Middle frontal gyrus (tissue), 1 donor: ENCODE results near the gene TOR1A.
"Not testable (repeated sequence)": the region's sequence is repeated elsewhere in the genome, so short reads cannot be mapped to it uniquely, and the experiment has no call there.

Experiments
- DNase-seq: peaks from one replicate; pipeline ENCODE4 v3.0.0-alpha.2; 2015; ENCODE audit warnings: low spot score; ENCODE audit errors: extremely low spot score

TOR1A gene

GRCh38 chr9:129822898-129823541 is 916 bp downstream of the TOR1A start:
- DNase-seq, result no peak

- DNase-seq, result no peak
Observed at GRCh38 chr9:129816501-129817435, 7.2 kb downstream of the TOR1A start.

- no peak for DNase-seq
Observed at GRCh38 chr9:129815278-129815677, 8.7 kb downstream of the TOR1A start.

GRCh38 chr9:129814432-129815223 is 9.3 kb downstream of the TOR1A start:
- no peak for DNase-seq

- DNase-seq, result no peak
Observed at GRCh38 chr9:129813661-129814060, 10.3 kb downstream of the TOR1A start.

GRCh38 chr9:129812385-129812784 is 11.6 kb downstream of the TOR1A start:
- DNase-seq, result no peak

GRCh38 chr9:129811967-129812363 is 12.0 kb downstream of the TOR1A start:
- DNase-seq, result no peak

- DNase-seq, result no peak
Observed at GRCh38 chr9:129810788-129811187, 13.1 kb downstream of the TOR1A start.

- DNase-seq, result no peak
Observed at GRCh38 chr9:129810116-129810515, 13.8 kb downstream of the TOR1A start.

GRCh38 chr9:129809346-129809745 is 14.6 kb downstream of the TOR1A start:
- DNase-seq, result no peak

GRCh38 chr9:129806061-129806460 is 17.9 kb downstream of the TOR1A start:
- no peak for DNase-seq

GRCh38 chr9:129803676-129804060 is 20.3 kb downstream of the TOR1A start:
- no peak for DNase-seq

- peak; percentile 89 for DNase-seq
Observed at GRCh38 chr9:129802833-129803675, 20.9 kb downstream of the TOR1A start, which contains the start of gene TOR1B. TOR1B (plus strand) TSS chr9:129803184; CDS start chr9:129803213, 29 bp downstream.

- DNase-seq, result no peak
Observed at GRCh38 chr9:129801504-129801903, 22.4 kb downstream of the TOR1A start.

GRCh38 chr9:129798973-129799372 is 25.0 kb downstream of the TOR1A start:
- DNase-seq, result no peak

GRCh38 chr9:129796029-129796428 is 27.9 kb downstream of the TOR1A start:
- DNase-seq, result not testable (repeated sequence)

- DNase-seq, result no peak
Observed at GRCh38 chr9:129794549-129794948, 29.4 kb downstream of the TOR1A start.

- no peak for DNase-seq
Observed at GRCh38 chr9:129786481-129786880, 37.5 kb downstream of the TOR1A start.

GRCh38 chr9:129785866-129786265 is 38.1 kb downstream of the TOR1A start:
- DNase-seq, result no peak

GRCh38 chr9:129784970-129785369 is 39.0 kb downstream of the TOR1A start:
- DNase-seq, result not testable (repeated sequence)
